ENCODE results near the gene KIAA0232. TPM values are rescaled to one million over a fixed set of nuclear protein-coding genes. Genes with fewer than 3 reads are reported as not detected.

The KIAA0232 gene
- total RNA-seq, 1 donor from 2014 or later = 28.1 TPM

GRCh38 chr4:6775746-6776145, 6.8 kb upstream of the KIAA0232 start:
- ATAC-seq (no peak), DNase-seq (no peak)
- TF ChIP-seq, protein P1, sequence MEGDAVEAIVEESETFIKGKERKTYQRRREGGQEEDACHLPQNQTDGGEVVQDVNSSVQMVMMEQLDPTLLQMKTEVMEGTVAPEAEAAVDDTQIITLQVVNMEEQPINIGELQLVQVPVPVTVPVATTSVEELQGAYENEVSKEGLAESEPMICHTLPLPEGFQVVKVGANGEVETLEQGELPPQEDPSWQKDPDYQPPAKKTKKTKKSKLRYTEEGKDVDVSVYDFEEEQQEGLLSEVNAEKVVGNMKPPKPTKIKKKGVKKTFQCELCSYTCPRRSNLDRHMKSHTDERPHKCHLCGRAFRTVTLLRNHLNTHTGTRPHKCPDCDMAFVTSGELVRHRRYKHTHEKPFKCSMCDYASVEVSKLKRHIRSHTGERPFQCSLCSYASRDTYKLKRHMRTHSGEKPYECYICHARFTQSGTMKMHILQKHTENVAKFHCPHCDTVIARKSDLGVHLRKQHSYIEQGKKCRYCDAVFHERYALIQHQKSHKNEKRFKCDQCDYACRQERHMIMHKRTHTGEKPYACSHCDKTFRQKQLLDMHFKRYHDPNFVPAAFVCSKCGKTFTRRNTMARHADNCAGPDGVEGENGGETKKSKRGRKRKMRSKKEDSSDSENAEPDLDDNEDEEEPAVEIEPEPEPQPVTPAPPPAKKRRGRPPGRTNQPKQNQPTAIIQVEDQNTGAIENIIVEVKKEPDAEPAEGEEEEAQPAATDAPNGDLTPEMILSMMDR (IDR thresholded peaks at IDR 0.05) = no peak

DNA sequence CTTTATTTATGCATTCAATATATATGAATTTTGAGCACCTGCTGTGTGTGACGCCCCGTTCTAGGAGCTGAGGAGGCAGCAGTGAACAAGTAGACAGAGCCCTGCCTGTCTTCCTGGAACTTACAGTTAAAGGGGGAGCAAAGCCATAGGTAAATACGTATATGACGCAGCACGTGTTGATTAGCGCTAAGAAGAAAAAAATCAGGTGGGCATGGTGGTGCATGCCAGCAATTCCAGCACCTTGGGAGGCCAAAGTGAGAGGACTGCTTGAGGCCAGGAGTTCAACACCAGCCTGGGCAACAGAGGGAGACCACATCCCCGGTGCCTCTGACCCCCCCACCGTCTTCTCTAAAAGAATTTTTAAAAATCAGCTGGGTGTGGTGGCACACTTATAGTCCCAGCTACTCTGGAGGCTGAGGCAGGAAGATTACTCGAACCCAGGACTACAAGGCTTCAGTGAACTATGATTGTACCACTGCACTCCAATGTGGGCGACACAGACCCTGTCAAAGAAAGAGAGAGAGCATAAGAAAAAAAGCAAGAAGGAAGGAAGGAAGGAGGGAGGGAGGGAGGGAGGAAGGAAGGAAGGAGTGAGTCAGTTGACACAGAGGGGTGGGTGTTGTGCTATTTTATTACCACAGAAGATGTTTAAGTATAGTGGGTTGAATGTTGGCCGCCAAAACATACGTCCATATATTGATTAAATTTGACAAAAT, 5.4 kb upstream of the KIAA0232 start:
- no peak overlapping the region for H3K27ac ChIP-seq
- no peaks in the 10 kb centered on the region for H3K36me3 ChIP-seq
- intact Hi-C loops (cut with DNase I) = no loop called here
- DNase-seq (no peak), ATAC-seq (no peak)
- H3K27me3 ChIP-seq (ENCODE audit: low read depth) = no peaks in the 10 kb centered on the region
- no peaks in the 10 kb centered on the region for H3K4me1 ChIP-seq
- no peaks in the 10 kb centered on the region for H3K9me3 ChIP-seq
- TF ChIP-seq, protein P1 (IDR thresholded peaks at IDR 0.05) = no peak
- no peak overlapping the region for H3K4me3 ChIP-seq

More at GRCh38 chr4:6775746-6776145, 6.8 kb upstream of the KIAA0232 start:
- Histone ChIP-seq H3K27ac (no peak overlapping the region), H3K4me1 (no peaks in the 10 kb centered on the region), H3K9me3 (no peaks in the 10 kb centered on the region), H3K4me3 (no peak overlapping the region), H3K36me3 (no peaks in the 10 kb centered on the region), H3K27me3 (ENCODE audit: low read depth) (no peaks in the 10 kb centered on the region)
- intact Hi-C loops (cut with DNase I) = no loop called here

DNA sequence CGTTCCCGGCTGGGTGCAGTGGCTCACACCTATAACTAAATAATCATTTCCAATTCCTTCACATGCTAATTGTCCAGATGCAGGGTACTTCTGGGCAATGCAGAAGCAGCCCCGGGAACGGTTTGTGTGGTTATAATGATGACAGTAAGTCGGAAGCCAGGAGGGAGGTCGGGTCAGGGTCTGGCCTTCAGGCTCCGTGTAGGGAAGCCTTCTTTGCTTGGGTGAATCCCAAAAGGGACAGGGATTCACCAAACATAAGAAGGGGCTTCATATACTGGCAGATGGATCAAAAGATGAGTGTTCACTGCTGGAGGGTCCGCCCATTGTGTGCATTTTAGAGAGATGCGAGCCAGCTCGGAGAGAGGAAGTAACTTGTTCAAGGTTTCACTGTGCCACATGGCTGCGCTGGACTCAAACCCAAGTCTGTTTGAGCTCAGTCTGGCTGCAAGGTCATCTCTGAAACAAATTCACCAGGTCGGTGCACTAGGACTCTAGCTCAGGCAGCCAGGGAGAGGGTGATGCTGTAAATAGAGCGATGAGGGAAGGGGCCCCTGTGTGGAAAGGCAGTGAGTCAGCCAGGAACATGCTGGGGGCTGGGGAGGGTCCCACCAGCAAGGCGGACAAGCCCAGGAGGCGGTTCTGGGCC, 4.8 kb upstream of the KIAA0232 start:
- intact Hi-C loops (cut with DNase I) = no loop called here
- ATAC-seq (no peak), DNase-seq (no peak)
- no peak overlapping the region for H3K27ac ChIP-seq
- H3K9me3 ChIP-seq = no peaks in the 10 kb centered on the region
- no peaks in the 10 kb centered on the region for H3K4me1 ChIP-seq
- no peaks in the 10 kb centered on the region for H3K27me3 ChIP-seq (ENCODE audit: low read depth)
- no peaks in the 10 kb centered on the region for H3K36me3 ChIP-seq
- TF ChIP-seq, protein P1 (IDR thresholded peaks at IDR 0.05) = no peak
- H3K4me3 ChIP-seq = no peak overlapping the region

- Histone ChIP-seq H3K9me3 (no peaks in the 10 kb centered on the region), H3K27me3 (ENCODE audit: low read depth) (no peaks in the 10 kb centered on the region), H3K27ac (no peak overlapping the region), H3K4me3 (no peak overlapping the region), H3K4me1 (no peaks in the 10 kb centered on the region), H3K36me3 (no peaks in the 10 kb centered on the region)
- intact Hi-C loops (cut with DNase I) = no loop called here
- ATAC-seq (no peak), DNase-seq (no peak)
- TF ChIP-seq, protein P1 (IDR thresholded peaks at IDR 0.05) = no peak
These were observed 4.1 kb upstream of the KIAA0232 start for GRCh38 chr4:6778435-6778834.

- intact Hi-C loops (cut with DNase I) = no loop called here
These were observed 2.6 kb upstream of the KIAA0232 start for GRCh38 chr4:6779667-6780565.

More at GRCh38 chr4:6779667-6780565, 2.6 kb upstream of the KIAA0232 start:
- ATAC-seq = no peak
- Histone ChIP-seq H3K27me3 (ENCODE audit: low read depth) (no peaks in the 10 kb centered on the region), H3K4me1 (peaks cover 13% of the 10 kb centered on the region), H3K4me3 (no peak overlapping the region), H3K27ac (no peak overlapping the region), H3K9me3 (no peaks in the 10 kb centered on the region), H3K36me3 (no peaks in the 10 kb centered on the region)
- TF ChIP-seq, protein P1 (IDR thresholded peaks at IDR 0.05) = no peak
- no peak for DNase-seq
